Suprapubic skin (tissue), 4 donors: ENCODE measurements around the gene NANS. TPM values are rescaled to one million over a fixed set of nuclear protein-coding genes. Genes with fewer than 3 reads are reported as not detected.

Experiments
- DNase-seq, 2 donors: peaks; one replicate each; pipeline ENCODE4 v3.0.0-alpha.2; 2019; ENCODE audit warnings: low spot score in 2 of 2
- H3K27ac ChIP-seq: fragments of 200-600 bp; sonication (generic); one replicate; pipeline ENCODE4 v1.5.1; 2019
- H3K27me3 ChIP-seq: fragments of 200-600 bp; sonication (generic); one replicate; pipeline ENCODE4 v1.5.1; 2019
- H3K36me3 ChIP-seq: fragments of 200-600 bp; sonication (generic); one replicate; pipeline ENCODE4 v1.5.1; 2019
- H3K4me1 ChIP-seq: fragments of 200-600 bp; sonication (generic); one replicate; pipeline ENCODE4 v1.5.1; 2019
- H3K4me3 ChIP-seq: fragments of 200-600 bp; sonication (generic); one replicate; pipeline ENCODE4 v1.5.1; 2019; ENCODE audit warnings: mild to moderate bottlenecking
- H3K9me3 ChIP-seq: fragments of 200-600 bp; sonication (generic); one replicate; pipeline ENCODE4 v1.5.1; 2019
- CTCF ChIP-seq, 2 donors: fragments of 200-600 bp in 1 of 2; fragments of 450-650 bp in 1 of 2; sonication (generic) in 1 of 2; IDR thresholded peaks; one replicate each; pipeline ENCODE4 v1.5.1; 2016 to 2019; ENCODE audit warnings: antibody characterized with exemption in 2 of 2, mild to moderate bottlenecking in 1 of 2, moderate library complexity in 1 of 2
- EP300 ChIP-seq: sonication (generic); formaldehyde crosslinking; IDR thresholded peaks from one replicate; pipeline ENCODE4 v1.6.1; 2017; ENCODE audit warnings: antibody characterized with exemption
- POLR2A ChIP-seq, 2 donors: fragments of 450-650 bp; IDR thresholded peaks; one replicate each; pipeline ENCODE4 v1.6.1; 2017; ENCODE audit warnings: antibody characterized with exemption in 2 of 2, mild to moderate bottlenecking in 2 of 2, moderate library complexity in 2 of 2
- POLR2AphosphoS5 ChIP-seq, 3 donors: sonication (generic); formaldehyde crosslinking; IDR thresholded peaks; one replicate each; pipeline ENCODE4 v1.6.1; 2017; ENCODE audit warnings: antibody characterized with exemption in 3 of 3
- WGBS: methylation state at CpG from one replicate; pipeline ENCODE4 v1.1.5; 2018; 5-methylcytosine and 5-hydroxymethylcytosine counted together
- total RNA-seq, 4 donors: library from RNA; depleted of rRNA; stranded (reverse); fragments of >200 nt; gene quantifications; one replicate each; pipeline ENCODE4 v1.1.0, GENCODE V29; 2016

NANS gene
- total RNA-seq, 4 donors from 2014 or later, result 35.0 to 49.6 (median 45.2) TPM

GRCh38 chr9:98064623-98065392, 8.3 kb downstream of the NANS start:
- peaks cover 23% of the 10 kb centered on the region for H3K36me3 ChIP-seq
- H3K4me3 ChIP-seq, result no peak overlapping the region
- H3K27me3 ChIP-seq, result no peaks in the 10 kb centered on the region
- H3K4me1 ChIP-seq, result no peaks in the 10 kb centered on the region
- WGBS, result 89% methylated on average over 8 of the region's 8 CpGs
- no peak for DNase-seq
- H3K27ac ChIP-seq, result no peak overlapping the region
- TF ChIP-seq POLR2A (IDR thresholded peaks at IDR 0.05), result no peak
- TF ChIP-seq POLR2AphosphoS5 (IDR thresholded peaks at IDR 0.05), result no peak
- TF ChIP-seq CTCF (IDR thresholded peaks at IDR 0.05), result no peak
- TF ChIP-seq EP300, result no peak
- H3K9me3 ChIP-seq, result no peaks in the 10 kb centered on the region

- H3K4me3 ChIP-seq, result no peak overlapping the region
- peaks cover 17% of the 10 kb centered on the region for H3K36me3 ChIP-seq
- 77% methylated on average over 3 of the region's 3 CpGs for WGBS
- H3K27me3 ChIP-seq, result no peaks in the 10 kb centered on the region
- TF ChIP-seq EP300 (no peak), POLR2A (IDR thresholded peaks at IDR 0.05) (no peak), CTCF (IDR thresholded peaks at IDR 0.05) (no peak), POLR2AphosphoS5 (IDR thresholded peaks at IDR 0.05) (no peak)
- H3K9me3 ChIP-seq, result no peaks in the 10 kb centered on the region
- no peak for DNase-seq
- no peaks in the 10 kb centered on the region for H3K4me1 ChIP-seq
- H3K27ac ChIP-seq, result no peak overlapping the region
Observed at GRCh38 chr9:98066235-98066634, 9.7 kb downstream of the NANS start.

GRCh38 chr9:98067184-98067583, 10.7 kb downstream of the NANS start:
- TF ChIP-seq CTCF (IDR thresholded peaks at IDR 0.05) (no peak), EP300 (no peak), POLR2AphosphoS5 (IDR thresholded peaks at IDR 0.05) (no peak), POLR2A (IDR thresholded peaks at IDR 0.05) (no peak)
- DNase-seq, result no peak
- Histone ChIP-seq H3K4me1 (peaks cover 6% of the 10 kb centered on the region), H3K4me3 (no peak overlapping the region), H3K27ac (no peak overlapping the region), H3K27me3 (no peaks in the 10 kb centered on the region), H3K36me3 (peaks cover 12% of the 10 kb centered on the region), H3K9me3 (no peaks in the 10 kb centered on the region)
- WGBS, result 85% methylated on average over 2 of the region's 2 CpGs

GRCh38 chr9:98069551-98069950, 13.0 kb downstream of the NANS start:
- no peak for DNase-seq
- TF ChIP-seq CTCF (IDR thresholded peaks at IDR 0.05), result no peak
- Histone ChIP-seq H3K36me3 (peaks cover 4% of the 10 kb centered on the region), H3K4me1 (peaks cover 20% of the 10 kb centered on the region), H3K27me3 (no peaks in the 10 kb centered on the region), H3K4me3 (no peak overlapping the region), H3K27ac (no peak overlapping the region), H3K9me3 (no peaks in the 10 kb centered on the region)
- WGBS, result 94% methylated on average over 6 of the region's 6 CpGs

GRCh38 chr9:98070704-98071103, 14.2 kb downstream of the NANS start:
- Histone ChIP-seq H3K9me3 (no peaks in the 10 kb centered on the region), H3K27ac (no peak overlapping the region), H3K36me3 (no peaks in the 10 kb centered on the region), H3K27me3 (no peaks in the 10 kb centered on the region), H3K4me1 (peaks cover 32% of the 10 kb centered on the region), H3K4me3 (no peak overlapping the region)
- TF ChIP-seq POLR2A (IDR thresholded peaks at IDR 0.05) (no peak), EP300 (no peak), CTCF (IDR thresholded peaks at IDR 0.05) (no peak), POLR2AphosphoS5 (IDR thresholded peaks at IDR 0.05) (no peak)
- 95% methylated on average over 7 of the region's 7 CpGs for WGBS
- no peak for DNase-seq
